DND-41 (cell line): ENCODE data around the gene CYB5R2.

Experiments
- EZH2 ChIP-seq: IDR thresholded peaks from 3 replicates; pipeline ENCODE4 v1.6.1; 2012; ENCODE audit warnings: borderline replicate concordance, low read depth, mild to moderate bottlenecking, moderate library complexity, low read length, inconsistent platforms; ENCODE audit not compliant: severe bottlenecking
- TF ChIP-seq, protein P1 (sequence below): IDR thresholded peaks from 2 replicates; pipeline ENCODE4 v1.5.1; 2012; ENCODE audit warnings: borderline replicate concordance, low read length, moderate library complexity, mild to moderate bottlenecking; ENCODE audit not compliant: poor library complexity, severe bottlenecking; ENCODE audit errors: extremely low read depth

DNA sequence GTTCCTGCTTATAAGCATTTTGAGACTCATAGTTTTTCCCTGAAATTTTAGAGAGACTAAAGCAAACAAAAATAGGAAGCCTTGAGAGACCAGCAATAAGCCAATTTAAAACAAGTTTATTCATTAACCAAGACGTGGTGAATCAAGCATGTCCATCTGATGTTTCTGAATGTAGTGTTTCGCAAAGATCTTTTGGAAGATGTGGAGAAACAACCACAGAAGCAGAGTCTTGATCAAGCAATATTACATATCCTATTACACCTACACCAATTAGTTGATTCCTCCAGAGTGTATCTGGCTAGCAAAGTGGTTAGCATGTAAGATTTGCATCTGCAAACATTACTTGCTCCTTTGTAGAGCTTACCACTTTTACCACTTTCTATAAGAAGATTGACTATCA, 33.1 kb upstream of the CYB5R2 start, which contains the start of gene OVCH2:
- TF ChIP-seq, protein P1, sequence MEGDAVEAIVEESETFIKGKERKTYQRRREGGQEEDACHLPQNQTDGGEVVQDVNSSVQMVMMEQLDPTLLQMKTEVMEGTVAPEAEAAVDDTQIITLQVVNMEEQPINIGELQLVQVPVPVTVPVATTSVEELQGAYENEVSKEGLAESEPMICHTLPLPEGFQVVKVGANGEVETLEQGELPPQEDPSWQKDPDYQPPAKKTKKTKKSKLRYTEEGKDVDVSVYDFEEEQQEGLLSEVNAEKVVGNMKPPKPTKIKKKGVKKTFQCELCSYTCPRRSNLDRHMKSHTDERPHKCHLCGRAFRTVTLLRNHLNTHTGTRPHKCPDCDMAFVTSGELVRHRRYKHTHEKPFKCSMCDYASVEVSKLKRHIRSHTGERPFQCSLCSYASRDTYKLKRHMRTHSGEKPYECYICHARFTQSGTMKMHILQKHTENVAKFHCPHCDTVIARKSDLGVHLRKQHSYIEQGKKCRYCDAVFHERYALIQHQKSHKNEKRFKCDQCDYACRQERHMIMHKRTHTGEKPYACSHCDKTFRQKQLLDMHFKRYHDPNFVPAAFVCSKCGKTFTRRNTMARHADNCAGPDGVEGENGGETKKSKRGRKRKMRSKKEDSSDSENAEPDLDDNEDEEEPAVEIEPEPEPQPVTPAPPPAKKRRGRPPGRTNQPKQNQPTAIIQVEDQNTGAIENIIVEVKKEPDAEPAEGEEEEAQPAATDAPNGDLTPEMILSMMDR: no peak
- TF ChIP-seq EZH2: no peak
